ENCODE measurements around the gene OSBPL3.

- TF ChIP-seq, protein P1, sequence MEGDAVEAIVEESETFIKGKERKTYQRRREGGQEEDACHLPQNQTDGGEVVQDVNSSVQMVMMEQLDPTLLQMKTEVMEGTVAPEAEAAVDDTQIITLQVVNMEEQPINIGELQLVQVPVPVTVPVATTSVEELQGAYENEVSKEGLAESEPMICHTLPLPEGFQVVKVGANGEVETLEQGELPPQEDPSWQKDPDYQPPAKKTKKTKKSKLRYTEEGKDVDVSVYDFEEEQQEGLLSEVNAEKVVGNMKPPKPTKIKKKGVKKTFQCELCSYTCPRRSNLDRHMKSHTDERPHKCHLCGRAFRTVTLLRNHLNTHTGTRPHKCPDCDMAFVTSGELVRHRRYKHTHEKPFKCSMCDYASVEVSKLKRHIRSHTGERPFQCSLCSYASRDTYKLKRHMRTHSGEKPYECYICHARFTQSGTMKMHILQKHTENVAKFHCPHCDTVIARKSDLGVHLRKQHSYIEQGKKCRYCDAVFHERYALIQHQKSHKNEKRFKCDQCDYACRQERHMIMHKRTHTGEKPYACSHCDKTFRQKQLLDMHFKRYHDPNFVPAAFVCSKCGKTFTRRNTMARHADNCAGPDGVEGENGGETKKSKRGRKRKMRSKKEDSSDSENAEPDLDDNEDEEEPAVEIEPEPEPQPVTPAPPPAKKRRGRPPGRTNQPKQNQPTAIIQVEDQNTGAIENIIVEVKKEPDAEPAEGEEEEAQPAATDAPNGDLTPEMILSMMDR (IDR thresholded peaks at IDR 0.05 in 2 of 3, conservative IDR thresholded peaks at IDR 0.05 in 1 of 3; ENCODE audit: borderline replicate concordance in 1 of 3, insufficient read depth in 1 of 3, low read depth in 2 of 3, low read length in 2 of 3): no peak
- TF ChIP-seq RAD21 (IDR thresholded peaks at IDR 0.05; ENCODE audit: low read depth): no peak
- no peak for TF ChIP-seq REST (IDR thresholded peaks at IDR 0.05; ENCODE audit: low read depth)
- TF ChIP-seq POLR2AphosphoS5 (IDR thresholded peaks at IDR 0.05; ENCODE audit: low read depth, low read length): no peak
- TF ChIP-seq FOSL1 (IDR thresholded peaks at IDR 0.05; ENCODE audit: low read depth): no peak
Observed at GRCh38 chr7:24795407-24795767, 184.6 kb downstream of the OSBPL3 start.

All from HCT116 (cell line).